ENCODE measurements around the gene RTBDN. TPM values are rescaled to one million over a fixed set of nuclear protein-coding genes. Genes with fewer than 3 reads are reported as not detected.

The RTBDN gene
- total RNA-seq, 1 experiment from 2014 or later, result not detected

- Mint-ChIP-seq H3K36me3 (ENCODE audit: insufficient read depth, unreplicated experiment) (peaks cover 9% of the 10 kb centered on the region), H3K27me3 (ENCODE audit: unreplicated experiment) (no peaks in the 10 kb centered on the region), H3K4me1 (ENCODE audit: low read depth, unreplicated experiment) (no peaks in the 10 kb centered on the region), H3K27ac (ENCODE audit: unreplicated experiment) (no peak overlapping the region), H3K4me3 (ENCODE audit: low read depth, unreplicated experiment) (no peak overlapping the region), H3K9me3 (ENCODE audit: low read depth, unreplicated experiment) (no peaks in the 10 kb centered on the region)
- no peak for TF ChIP-seq CTCF (IDR thresholded peaks at IDR 0.05; ENCODE audit: unreplicated experiment)
- CTCF ChIA-PET, result no interaction called here
- DNase-seq, result no peak
- BruUV-seq (replicated peaks), result no TSS peak
- intact Hi-C loops (cut with micrococcal nuclease; ENCODE audit: unreplicated experiment), result no loop called here
Observed at GRCh38 chr19:12815088-12815487, 19.3 kb downstream of the RTBDN start.

GRCh38 chr19:12806242-12807081 is 27.9 kb downstream of the RTBDN start, which contains the start of gene RNASEH2A:
Gene RNASEH2A, plus strand, starts transcription at chr19:12806584. Its CDS starts 90 bp downstream, at chr19:12806674.
- BruUV-seq (replicated peaks), result no TSS peak
- no peak for TF ChIP-seq CTCF (IDR thresholded peaks at IDR 0.05; ENCODE audit: unreplicated experiment)
- H3K4me1 Mint-ChIP-seq (ENCODE audit: low read depth, unreplicated experiment), result peaks cover 16% of the 10 kb centered on the region

DNA sequence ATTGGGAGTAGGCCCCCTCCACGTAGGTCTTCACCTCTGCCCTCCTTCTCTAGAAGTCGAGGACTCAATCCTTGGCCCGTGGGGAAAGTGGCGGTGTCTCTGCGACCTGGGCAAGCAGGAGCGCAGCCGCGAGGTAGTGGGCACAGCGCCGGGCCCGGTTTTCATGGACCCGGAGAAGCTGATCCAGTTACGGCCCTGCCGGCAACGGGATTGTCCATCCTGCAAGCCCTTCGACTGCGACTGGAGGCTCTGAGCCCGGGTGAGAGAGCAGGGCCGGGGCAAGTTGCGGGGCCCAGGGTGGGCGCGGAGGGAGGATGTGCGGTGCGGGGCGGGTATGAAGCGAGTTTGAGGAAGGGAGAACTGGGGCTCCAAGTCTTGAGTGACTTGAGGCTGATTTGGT is 30.3 kb downstream of the RTBDN start:
- no TSS peak for BruUV-seq (replicated peaks)
- Mint-ChIP-seq H3K9me3 (ENCODE audit: low read depth, unreplicated experiment) (no peaks in the 10 kb centered on the region), H3K4me3 (ENCODE audit: low read depth, unreplicated experiment) (no peak overlapping the region), H3K4me1 (ENCODE audit: low read depth, unreplicated experiment) (peaks cover 16% of the 10 kb centered on the region), H3K27me3 (ENCODE audit: unreplicated experiment) (no peaks in the 10 kb centered on the region), H3K27ac (ENCODE audit: unreplicated experiment) (no peak overlapping the region), H3K36me3 (ENCODE audit: insufficient read depth, unreplicated experiment) (peaks cover 39% of the 10 kb centered on the region)
- intact Hi-C loops (cut with micrococcal nuclease; ENCODE audit: unreplicated experiment), result no loop called here
- CTCF ChIA-PET, result no interaction called here
- DNase-seq, result no peak
- no peak for TF ChIP-seq CTCF (IDR thresholded peaks at IDR 0.05; ENCODE audit: unreplicated experiment)

More at GRCh38 chr19:12806242-12807081, 27.9 kb downstream of the RTBDN start, which contains the start of gene RNASEH2A:
- peak; percentile 85 for DNase-seq
- Mint-ChIP-seq H3K4me3 (ENCODE audit: low read depth, unreplicated experiment) (peak within 1 kb of the TSS; percentile 95), H3K27me3 (ENCODE audit: unreplicated experiment) (no peaks in the 10 kb centered on the region), H3K27ac (ENCODE audit: unreplicated experiment) (peak within 1 kb of the TSS; percentile 58), H3K9me3 (ENCODE audit: low read depth, unreplicated experiment) (no peaks in the 10 kb centered on the region), H3K36me3 (ENCODE audit: insufficient read depth, unreplicated experiment) (peaks cover 24% of the 10 kb centered on the region)
- intact Hi-C loops (cut with micrococcal nuclease; ENCODE audit: unreplicated experiment), result no loop called here
- CTCF ChIA-PET, result no interaction called here

DNA sequence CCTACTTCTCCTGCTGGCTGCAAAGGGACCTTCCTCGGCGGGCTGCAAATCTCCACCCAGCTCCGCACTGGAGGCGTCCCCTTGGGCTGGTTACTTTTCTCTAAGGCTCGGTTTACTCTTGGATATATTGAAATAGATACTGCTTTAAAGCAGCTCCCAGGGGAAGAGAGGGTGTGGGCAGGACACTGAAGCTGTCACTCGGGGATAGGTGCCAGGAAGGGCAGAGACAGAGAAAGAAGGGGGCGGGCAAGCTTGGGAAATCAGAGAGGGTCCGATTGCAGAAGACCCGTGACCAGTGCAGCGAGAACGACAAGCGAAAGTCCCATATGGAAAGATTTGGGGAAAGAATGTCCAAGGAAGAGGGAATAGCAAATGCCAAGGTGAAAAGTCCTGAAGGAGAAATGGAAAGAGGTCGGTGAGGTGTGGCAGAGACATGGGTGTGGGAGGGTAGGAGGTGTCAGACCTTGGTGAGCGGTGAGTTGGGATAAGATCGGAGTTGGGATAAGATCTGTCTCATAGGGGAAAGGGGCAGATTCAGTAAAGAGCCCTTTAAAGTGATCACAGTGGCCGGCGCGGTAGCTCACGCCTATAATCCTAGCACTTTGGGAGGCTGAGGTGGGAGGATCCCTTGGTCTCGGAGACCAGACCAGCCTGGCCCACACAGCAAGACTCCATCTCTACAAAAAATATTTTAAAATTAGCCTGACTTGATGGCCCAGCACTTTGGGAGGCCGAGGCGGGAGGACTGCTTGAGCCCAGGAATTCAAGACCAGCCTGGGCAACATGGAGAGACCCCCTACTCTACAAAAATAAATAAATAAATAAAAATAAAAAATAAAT is 31.9 kb downstream of the RTBDN start:
- H3K9me3 Mint-ChIP-seq (ENCODE audit: low read depth, unreplicated experiment), result no peaks in the 10 kb centered on the region
- no peaks in the 10 kb centered on the region for H3K27me3 Mint-ChIP-seq (ENCODE audit: unreplicated experiment)
- TF ChIP-seq CTCF (IDR thresholded peaks at IDR 0.05; ENCODE audit: unreplicated experiment), result no peak
- H3K36me3 Mint-ChIP-seq (ENCODE audit: insufficient read depth, unreplicated experiment), result peaks cover 51% of the 10 kb centered on the region
- BruUV-seq (replicated peaks), result no TSS peak
- CTCF ChIA-PET, result interaction anchor here (1.2 kb wide), 1 partner anchor 42 kb away, joined by 3 read pairs; no protein-coding TSS in a partner anchor
- intact Hi-C loops (cut with micrococcal nuclease; ENCODE audit: unreplicated experiment), result no loop called here
- H3K27ac Mint-ChIP-seq (ENCODE audit: unreplicated experiment), result no peak overlapping the region
- peaks cover 16% of the 10 kb centered on the region for H3K4me1 Mint-ChIP-seq (ENCODE audit: low read depth, unreplicated experiment)
- DNase-seq, result no peak
- H3K4me3 Mint-ChIP-seq (ENCODE audit: low read depth, unreplicated experiment), result peak overlapping the region; percentile 59

All from Calu3 (cell line).